SK-N-SH treated with all-trans-retinoic acid at 6 μM for 48 hours (cell line): ENCODE data around the gene SYNE1.
"Not testable (repeated sequence)": the region's sequence is repeated elsewhere in the genome, so short reads cannot be mapped to it uniquely, and the experiment has no call there.

Experiments
- ATAC-seq: fragments of 200-7000 bp; cut with Tn5 transposase; 3 replicates; pipeline ENCODE4 v1.9.1; 2020; ENCODE audit warnings: mild to moderate bottlenecking, moderate library complexity
- BACH2 ChIP-seq: fragments of 250-450 bp; sonication (Bioruptor Pico); IDR thresholded peaks from 2 replicates; pipeline ENCODE4 v1.9.0; 2021; ENCODE audit warnings: mild to moderate bottlenecking, borderline replicate concordance
- CREB5 ChIP-seq: fragments of 250-450 bp; sonication (Bioruptor Pico); IDR thresholded peaks from 2 replicates; pipeline ENCODE4 v1.5.1; 2020; ENCODE audit warnings: low read depth, mild to moderate bottlenecking, moderate library complexity
- CSDC2 ChIP-seq: fragments of 250-450 bp; sonication (Bioruptor Pico); IDR thresholded peaks from 2 replicates; pipeline ENCODE4 v1.5.0; 2020; ENCODE audit warnings: mild to moderate bottlenecking, moderate library complexity
- CSRNP3 ChIP-seq: fragments of 250-450 bp; sonication (Bioruptor Pico); IDR thresholded peaks from 2 replicates; pipeline ENCODE4 v1.5.1; 2021; ENCODE audit warnings: mild to moderate bottlenecking, moderate library complexity
- ESRRG ChIP-seq: fragments of 250-450 bp; sonication (Bioruptor Pico); IDR thresholded peaks from 2 replicates; pipeline ENCODE4 v1.6.1; 2021; ENCODE audit warnings: mild to moderate bottlenecking
- GLIS3 ChIP-seq: fragments of 250-450 bp; sonication (Bioruptor Pico); IDR thresholded peaks from 2 replicates; pipeline ENCODE4 v1.5.0; 2020; ENCODE audit warnings: mild to moderate bottlenecking, moderate library complexity
- ISL1 ChIP-seq: fragments of 250-450 bp; sonication (Bioruptor Pico); IDR thresholded peaks from 2 replicates; pipeline ENCODE4 v2.1.2; 2022; ENCODE audit warnings: mild to moderate bottlenecking, moderate library complexity
- OSR1 ChIP-seq: fragments of 250-450 bp; sonication (Bioruptor Pico); IDR thresholded peaks from 2 replicates; pipeline ENCODE4 v1.8.0; 2022; ENCODE audit warnings: moderate library complexity, mild to moderate bottlenecking, inconsistent platforms
- PPARA ChIP-seq: fragments of 250-450 bp; sonication (Bioruptor Pico); IDR thresholded peaks from 2 replicates; pipeline ENCODE4 v1.5.0; 2020; ENCODE audit warnings: mild to moderate bottlenecking, borderline replicate concordance
- RARB ChIP-seq: fragments of 250-450 bp; sonication (Bioruptor Pico); IDR thresholded peaks from 2 replicates; pipeline ENCODE4 v1.8.0; 2021; ENCODE audit warnings: mild to moderate bottlenecking, moderate library complexity
- SNAI2 ChIP-seq: fragments of 250-450 bp; sonication (Bioruptor Pico); IDR thresholded peaks from 2 replicates; pipeline ENCODE4 v1.5.0; 2020; ENCODE audit warnings: mild to moderate bottlenecking, moderate library complexity
- TCF4 ChIP-seq: fragments of 250-450 bp; sonication (Bioruptor Pico); IDR thresholded peaks from 2 replicates; pipeline ENCODE4 v1.8.0; 2021; ENCODE audit warnings: mild to moderate bottlenecking, moderate library complexity, borderline replicate concordance
- TOX ChIP-seq: fragments of 250-450 bp; sonication (Bioruptor Pico); IDR thresholded peaks from 2 replicates; pipeline ENCODE4 v1.8.0; 2021; ENCODE audit warnings: mild to moderate bottlenecking, moderate library complexity, borderline replicate concordance
- ZC3H10 ChIP-seq: fragments of 250-450 bp; sonication (Bioruptor Pico); IDR thresholded peaks from 2 replicates; pipeline ENCODE4 v1.5.1; 2021; ENCODE audit warnings: mild to moderate bottlenecking, moderate library complexity
- ZFP3 ChIP-seq: fragments of 250-450 bp; sonication (Bioruptor Pico); IDR thresholded peaks from 2 replicates; pipeline ENCODE4 v1.5.0; 2020; ENCODE audit warnings: mild to moderate bottlenecking, moderate library complexity
- ZFP30 ChIP-seq: fragments of 450-650 bp; formaldehyde crosslinking; IDR thresholded peaks from 2 replicates; pipeline ENCODE4 v1.5.0; 2022; ENCODE audit warnings: mild to moderate bottlenecking, moderate library complexity
- ZNF70 ChIP-seq: fragments of 450-650 bp; formaldehyde crosslinking; IDR thresholded peaks from 2 replicates; pipeline ENCODE4 v1.5.0; 2020; ENCODE audit warnings: mild to moderate bottlenecking, moderate library complexity
- ZNF8 ChIP-seq: fragments of 450-650 bp; formaldehyde crosslinking; IDR thresholded peaks from 2 replicates; pipeline ENCODE4 v1.5.0; 2020; ENCODE audit warnings: mild to moderate bottlenecking, moderate library complexity
- TF ChIP-seq, protein P1 (sequence below): fragments of 250-450 bp; sonication (Bioruptor Pico); IDR thresholded peaks from 2 replicates; pipeline ENCODE4 v1.8.0; 2020; ENCODE audit warnings: mild to moderate bottlenecking, moderate library complexity, borderline replicate concordance
- TF ChIP-seq, protein P2 (sequence below): fragments of 250-450 bp; sonication (Bioruptor Pico); IDR thresholded peaks from 2 replicates; pipeline ENCODE4 v1.5.0; 2020; ENCODE audit warnings: mild to moderate bottlenecking, moderate library complexity

SYNE1 gene

DNA sequence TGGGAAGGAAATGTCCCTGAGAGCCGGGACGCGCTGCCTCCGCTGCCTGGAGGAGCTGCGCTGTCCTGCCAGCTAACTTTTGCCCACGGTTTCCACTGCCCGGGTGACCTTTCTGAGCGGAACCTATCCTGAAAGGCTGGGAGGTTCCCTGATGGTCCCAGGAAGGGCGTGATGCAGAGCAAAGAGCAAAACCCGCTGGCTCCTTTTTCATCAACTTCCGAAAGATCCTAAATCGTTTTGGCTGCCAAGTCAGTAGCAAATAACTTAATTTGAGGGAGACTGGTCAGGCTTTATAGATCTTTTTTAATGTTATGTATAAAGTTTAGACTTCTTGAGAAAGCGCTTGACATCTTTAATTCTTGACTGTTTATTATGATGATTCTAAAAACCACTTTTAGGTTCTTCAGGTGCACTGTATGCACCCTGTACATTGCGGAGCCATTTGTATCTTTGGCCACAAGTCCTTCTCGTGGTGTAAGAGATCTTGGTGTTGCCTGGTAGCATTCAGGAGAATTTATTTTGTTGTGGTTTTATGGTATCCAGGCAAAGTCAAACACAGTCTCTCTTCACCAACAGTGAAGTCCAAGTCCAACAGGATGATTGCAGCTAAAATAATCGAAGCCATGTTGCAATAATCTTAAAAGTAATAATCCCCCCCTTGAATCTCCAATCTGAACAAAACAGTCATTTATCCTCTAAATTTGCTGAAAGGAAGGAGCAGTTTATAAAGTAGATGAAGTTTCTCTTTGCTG is at the start of gene SYNE1:
Gene SYNE1, minus strand, starts transcription at position 67 of the 752 bp plus-strand sequence. CDS start 9,031 bp downstream, outside the sequence.
- ATAC-seq, result peak; percentile 59
- TF ChIP-seq CSRNP3 (CRISPR knock-in tag) (no peak), SNAI2 (CRISPR knock-in tag) (no peak), PPARA (CRISPR knock-in tag) (no peak), TCF4 (CRISPR knock-in tag) (no peak), ZNF8 (CRISPR knock-in tag) (no peak), GLIS3 (CRISPR knock-in tag) (no peak), OSR1 (CRISPR knock-in tag) (no peak), ZC3H10 (CRISPR knock-in tag) (no peak), TOX (no peak), BACH2 (no peak), RARB (CRISPR knock-in tag) (no peak), ZNF70 (CRISPR knock-in tag) (no peak), ESRRG (CRISPR knock-in tag) (no peak)
- TF ChIP-seq, protein P1, sequence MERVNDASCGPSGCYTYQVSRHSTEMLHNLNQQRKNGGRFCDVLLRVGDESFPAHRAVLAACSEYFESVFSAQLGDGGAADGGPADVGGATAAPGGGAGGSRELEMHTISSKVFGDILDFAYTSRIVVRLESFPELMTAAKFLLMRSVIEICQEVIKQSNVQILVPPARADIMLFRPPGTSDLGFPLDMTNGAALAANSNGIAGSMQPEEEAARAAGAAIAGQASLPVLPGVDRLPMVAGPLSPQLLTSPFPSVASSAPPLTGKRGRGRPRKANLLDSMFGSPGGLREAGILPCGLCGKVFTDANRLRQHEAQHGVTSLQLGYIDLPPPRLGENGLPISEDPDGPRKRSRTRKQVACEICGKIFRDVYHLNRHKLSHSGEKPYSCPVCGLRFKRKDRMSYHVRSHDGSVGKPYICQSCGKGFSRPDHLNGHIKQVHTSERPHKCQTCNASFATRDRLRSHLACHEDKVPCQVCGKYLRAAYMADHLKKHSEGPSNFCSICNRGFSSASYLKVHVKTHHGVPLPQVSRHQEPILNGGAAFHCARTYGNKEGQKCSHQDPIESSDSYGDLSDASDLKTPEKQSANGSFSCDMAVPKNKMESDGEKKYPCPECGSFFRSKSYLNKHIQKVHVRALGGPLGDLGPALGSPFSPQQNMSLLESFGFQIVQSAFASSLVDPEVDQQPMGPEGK, result no peak
- TF ChIP-seq, all 23 proteins: peak for 0

DNA sequence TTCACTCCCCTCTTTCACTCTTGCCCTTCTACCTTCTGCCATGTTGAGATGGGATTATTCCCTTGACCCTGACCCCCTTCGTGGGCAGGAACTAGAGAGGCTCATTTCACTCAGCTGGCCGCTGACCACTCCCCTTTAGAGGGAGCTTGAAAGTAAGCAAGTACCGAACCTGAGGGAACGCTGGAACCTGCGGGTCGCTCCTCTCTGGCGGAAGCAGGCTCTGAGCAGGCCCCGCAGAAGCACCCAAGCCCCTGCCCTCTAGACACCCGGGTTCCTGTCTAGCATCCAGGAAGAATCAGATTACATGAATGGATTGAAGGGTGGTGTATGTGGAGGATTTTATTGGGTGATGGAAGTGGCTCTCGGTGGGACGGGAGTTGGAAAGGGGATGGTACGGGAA is 48.7 kb upstream of the SYNE1 start:
- ATAC-seq, result no peak
- no peak for TF ChIP-seq CSDC2
- TF ChIP-seq, protein P2, sequence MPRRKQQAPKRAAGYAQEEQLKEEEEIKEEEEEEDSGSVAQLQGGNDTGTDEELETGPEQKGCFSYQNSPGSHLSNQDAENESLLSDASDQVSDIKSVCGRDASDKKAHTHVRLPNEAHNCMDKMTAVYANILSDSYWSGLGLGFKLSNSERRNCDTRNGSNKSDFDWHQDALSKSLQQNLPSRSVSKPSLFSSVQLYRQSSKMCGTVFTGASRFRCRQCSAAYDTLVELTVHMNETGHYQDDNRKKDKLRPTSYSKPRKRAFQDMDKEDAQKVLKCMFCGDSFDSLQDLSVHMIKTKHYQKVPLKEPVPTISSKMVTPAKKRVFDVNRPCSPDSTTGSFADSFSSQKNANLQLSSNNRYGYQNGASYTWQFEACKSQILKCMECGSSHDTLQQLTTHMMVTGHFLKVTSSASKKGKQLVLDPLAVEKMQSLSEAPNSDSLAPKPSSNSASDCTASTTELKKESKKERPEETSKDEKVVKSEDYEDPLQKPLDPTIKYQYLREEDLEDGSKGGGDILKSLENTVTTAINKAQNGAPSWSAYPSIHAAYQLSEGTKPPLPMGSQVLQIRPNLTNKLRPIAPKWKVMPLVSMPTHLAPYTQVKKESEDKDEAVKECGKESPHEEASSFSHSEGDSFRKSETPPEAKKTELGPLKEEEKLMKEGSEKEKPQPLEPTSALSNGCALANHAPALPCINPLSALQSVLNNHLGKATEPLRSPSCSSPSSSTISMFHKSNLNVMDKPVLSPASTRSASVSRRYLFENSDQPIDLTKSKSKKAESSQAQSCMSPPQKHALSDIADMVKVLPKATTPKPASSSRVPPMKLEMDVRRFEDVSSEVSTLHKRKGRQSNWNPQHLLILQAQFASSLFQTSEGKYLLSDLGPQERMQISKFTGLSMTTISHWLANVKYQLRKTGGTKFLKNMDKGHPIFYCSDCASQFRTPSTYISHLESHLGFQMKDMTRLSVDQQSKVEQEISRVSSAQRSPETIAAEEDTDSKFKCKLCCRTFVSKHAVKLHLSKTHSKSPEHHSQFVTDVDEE (CRISPR knock-in tag), result no peak
- no peak for TF ChIP-seq ZFP3 (CRISPR knock-in tag)
- TF ChIP-seq ESRRG (CRISPR knock-in tag), result no peak
- TF ChIP-seq CREB5 (CRISPR knock-in tag), result no peak
- no peak for TF ChIP-seq ZNF8 (CRISPR knock-in tag)
- TF ChIP-seq PPARA (CRISPR knock-in tag), result no peak
- no peak for TF ChIP-seq BACH2
- no peak for TF ChIP-seq CSRNP3 (CRISPR knock-in tag)
- TF ChIP-seq ZFP30 (CRISPR knock-in tag), result no peak

- ATAC-seq, result not testable (repeated sequence)
These were observed 45.8 kb upstream of the SYNE1 start for GRCh38 chr6:152682935-152683334.

- TF ChIP-seq ZFP30 (CRISPR knock-in tag) (no peak), BACH2 (no peak), ESRRG (CRISPR knock-in tag) (no peak), CREB5 (CRISPR knock-in tag) (no peak), TCF4 (CRISPR knock-in tag) (no peak), ISL1 (no peak)
- ATAC-seq, result no peak
These were observed 45.0 kb upstream of the SYNE1 start for GRCh38 chr6:152682141-152682540.
